Measurements from ENCODE around the gene LOC101059915.
"Not testable (repeated sequence)": the region's sequence is repeated elsewhere in the genome, so short reads cannot be mapped to it uniquely, and the experiment has no call there.

Gene LOC101059915

DNA sequence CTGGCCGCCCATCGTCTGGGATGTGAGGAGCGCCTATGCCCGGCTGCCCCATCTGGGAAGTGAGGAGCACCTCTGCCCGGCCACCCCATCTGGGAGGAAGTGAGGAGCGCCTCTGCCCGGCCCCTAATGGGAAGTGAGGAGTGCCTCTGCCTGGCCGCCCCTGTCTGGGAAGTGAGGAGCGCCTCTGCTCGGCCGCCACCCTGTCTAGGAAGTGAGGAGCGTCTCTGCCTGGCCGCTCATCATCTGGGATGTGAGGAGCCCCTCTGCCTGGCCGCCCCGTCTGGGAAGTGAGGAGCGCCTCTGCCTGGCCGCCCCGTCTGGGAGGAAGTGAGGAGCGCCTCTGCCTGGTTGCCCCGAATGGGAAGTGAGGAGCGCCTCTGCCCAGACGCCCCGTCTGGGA is 8.3 kb downstream of the LOC101059915 start:
- not testable (repeated sequence) for DNase-seq (ENCODE audit: low read depth in 2 of 2)

DNA sequence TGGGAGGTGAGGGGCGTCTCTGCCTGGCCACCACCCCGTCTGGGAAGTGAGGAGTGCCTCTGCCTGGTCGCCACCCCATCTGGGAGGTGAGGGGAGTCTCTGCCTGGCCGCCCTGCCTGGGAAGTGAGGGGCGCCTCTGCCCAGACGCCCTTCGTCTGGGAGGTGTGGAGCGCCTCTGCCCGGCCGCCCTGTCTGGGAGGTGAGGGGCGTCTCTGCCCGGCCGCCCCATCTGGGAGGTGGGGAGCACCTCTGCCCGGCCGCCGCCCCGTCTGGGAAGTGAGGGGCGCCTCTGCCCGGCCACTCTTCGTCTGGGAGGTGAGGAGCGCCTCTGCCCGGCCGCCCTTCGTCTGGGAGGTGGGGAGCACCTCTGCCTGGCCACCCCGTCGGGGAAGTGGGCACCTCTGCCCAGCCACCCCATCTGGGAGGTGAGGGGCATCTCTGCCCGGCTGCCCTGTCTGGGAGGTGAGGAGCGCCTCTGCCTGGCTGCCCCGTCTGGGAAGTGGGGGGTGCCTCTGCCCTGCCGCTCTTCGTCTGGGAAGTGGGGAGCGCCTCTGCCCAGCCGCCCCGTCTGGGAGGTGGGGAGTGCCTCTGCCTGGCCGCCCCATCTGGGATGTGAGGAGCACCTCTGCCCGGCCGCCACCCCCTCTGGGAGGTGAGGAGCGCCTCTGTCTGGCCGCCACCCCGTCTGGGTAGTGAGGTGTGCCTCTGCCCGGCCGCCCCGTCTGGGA is 8.9 kb downstream of the LOC101059915 start:
- not testable (repeated sequence) for DNase-seq (ENCODE audit: low read depth in 2 of 2)

DNA sequence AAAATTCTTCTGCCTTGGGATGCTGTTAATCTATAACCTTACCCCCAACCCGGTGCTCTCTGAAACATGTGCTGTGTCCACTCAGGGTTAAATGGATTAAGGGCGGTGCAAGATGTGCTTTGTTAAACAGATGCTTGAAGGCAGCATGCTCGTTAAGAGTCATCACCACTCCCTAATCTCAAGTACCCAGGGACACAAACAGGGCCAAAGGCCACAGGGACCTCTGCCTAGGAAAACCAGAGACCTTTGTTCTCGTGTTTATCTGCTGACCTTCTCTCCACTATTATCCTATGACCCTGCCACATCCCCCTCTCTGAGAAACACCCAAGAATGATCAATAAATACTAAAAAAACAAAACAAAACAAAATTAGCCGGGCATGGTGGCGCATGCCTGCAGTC is 9.8 kb downstream of the LOC101059915 start:
- DNase-seq (ENCODE audit: low read depth in 2 of 2), result not testable (repeated sequence)

DNA sequence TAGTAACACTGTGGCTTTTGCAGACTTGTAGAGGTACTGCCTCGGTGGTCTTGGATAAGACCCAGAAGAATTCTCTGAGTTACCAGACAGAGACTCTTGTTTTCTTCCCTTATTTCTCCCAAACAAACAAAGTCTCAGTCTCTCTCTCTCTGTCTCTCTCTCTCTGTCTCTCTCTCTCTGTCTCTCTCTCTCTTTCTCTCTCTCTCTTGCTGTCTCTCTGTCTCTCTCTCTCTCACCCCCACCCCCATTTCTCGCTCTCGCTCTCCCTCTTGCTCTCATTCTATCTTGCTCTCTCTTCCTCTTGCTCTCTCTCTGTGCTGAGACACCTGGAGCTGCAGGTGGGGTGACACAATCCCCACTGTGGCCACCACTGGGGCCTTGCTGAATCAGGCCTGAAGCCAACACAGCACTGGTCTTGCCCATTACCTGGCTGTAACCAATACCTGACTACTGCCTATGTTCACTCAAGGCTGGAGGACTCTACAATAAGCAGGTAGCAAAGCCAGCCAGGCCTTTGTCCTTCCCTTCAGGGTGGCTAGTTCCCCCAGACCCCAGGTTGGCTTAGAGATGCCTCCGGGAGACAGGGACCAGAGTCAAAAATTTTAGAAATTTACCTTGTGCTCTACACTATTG is 12.3 kb downstream of the LOC101059915 start:
- DNase-seq (ENCODE audit: low read depth in 2 of 2), result no peak

DNA sequence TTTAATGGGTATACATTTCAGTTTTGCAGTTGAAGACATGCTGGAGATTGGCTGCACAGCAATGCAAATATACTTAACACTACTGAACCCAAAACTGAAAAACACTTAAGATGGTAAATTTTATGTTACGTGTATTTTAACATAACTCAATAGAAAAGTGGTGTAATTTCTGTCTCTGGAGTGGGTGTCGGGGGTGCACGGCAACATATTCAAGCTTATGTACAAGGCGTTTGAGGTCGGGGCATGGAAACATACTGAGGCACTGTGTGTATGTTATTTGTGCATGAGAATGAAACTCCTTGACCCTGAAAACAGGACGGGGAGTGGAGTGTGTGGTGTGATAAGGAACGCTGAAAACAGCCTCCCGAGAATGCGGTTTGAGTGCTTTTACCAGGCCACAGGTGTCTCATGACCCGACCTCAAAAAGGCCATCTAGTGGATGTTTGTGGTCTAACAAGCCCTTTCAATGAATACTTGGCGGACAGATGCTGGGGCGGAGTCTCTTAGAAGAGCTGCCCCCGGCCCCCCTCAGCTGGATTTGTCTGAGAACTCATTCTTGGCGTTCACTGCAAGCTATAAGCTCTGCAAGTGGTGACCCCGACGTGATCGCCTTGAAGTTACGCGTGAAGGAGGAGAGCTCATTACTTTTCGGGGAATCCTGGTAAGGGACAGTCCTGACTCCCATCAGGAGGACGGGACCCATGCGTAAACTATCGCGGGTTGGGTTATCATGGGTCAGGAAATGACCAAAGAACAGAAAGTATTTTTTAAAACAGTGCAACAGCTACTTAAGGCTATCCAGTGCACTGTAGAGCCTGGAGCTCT is 29.5 kb downstream of the LOC101059915 start:
- DNase-seq (ENCODE audit: low read depth in 2 of 2), result not testable (repeated sequence)

DNA sequence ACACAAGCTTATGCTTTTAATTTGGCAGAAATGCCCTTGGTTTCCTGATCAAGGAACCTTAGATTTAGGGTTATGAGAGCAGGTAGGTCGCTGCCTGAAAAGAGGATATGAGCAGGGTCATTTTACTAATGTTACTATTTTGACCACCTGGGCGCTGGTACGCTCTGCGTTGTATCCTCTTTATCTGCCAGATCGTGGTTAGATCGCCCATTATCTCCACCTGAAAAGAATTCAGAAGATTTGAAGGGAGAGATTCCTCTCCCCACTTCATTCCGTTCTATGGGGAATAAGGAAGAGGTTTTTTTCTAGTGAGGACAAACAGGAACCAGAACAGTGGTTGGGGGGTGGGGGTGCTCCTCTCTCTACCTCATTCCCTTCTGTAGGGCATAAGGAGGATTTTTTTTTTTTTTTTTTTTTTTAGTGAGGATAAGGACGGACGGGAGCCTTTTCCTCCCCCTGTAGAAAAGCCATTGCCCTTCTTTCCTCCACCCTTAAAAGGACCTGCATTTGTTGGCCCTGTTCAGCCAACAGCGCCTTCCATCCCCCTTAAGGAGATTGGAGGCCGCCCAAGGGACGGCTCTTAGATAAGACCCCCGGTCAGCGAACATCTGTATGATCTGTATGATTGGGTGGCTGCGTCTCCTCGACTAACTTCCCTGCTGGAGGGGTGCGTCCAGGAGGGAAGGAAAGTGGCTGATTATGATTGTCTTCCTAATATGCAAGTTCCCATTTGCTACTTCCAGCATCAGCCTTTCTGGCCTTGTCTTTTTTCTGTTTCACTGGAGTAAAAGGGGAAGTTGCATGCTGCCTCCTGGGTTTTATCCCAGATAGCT is 30.3 kb downstream of the LOC101059915 start:
- not testable (repeated sequence) for DNase-seq (ENCODE audit: low read depth in 2 of 2)

DNA sequence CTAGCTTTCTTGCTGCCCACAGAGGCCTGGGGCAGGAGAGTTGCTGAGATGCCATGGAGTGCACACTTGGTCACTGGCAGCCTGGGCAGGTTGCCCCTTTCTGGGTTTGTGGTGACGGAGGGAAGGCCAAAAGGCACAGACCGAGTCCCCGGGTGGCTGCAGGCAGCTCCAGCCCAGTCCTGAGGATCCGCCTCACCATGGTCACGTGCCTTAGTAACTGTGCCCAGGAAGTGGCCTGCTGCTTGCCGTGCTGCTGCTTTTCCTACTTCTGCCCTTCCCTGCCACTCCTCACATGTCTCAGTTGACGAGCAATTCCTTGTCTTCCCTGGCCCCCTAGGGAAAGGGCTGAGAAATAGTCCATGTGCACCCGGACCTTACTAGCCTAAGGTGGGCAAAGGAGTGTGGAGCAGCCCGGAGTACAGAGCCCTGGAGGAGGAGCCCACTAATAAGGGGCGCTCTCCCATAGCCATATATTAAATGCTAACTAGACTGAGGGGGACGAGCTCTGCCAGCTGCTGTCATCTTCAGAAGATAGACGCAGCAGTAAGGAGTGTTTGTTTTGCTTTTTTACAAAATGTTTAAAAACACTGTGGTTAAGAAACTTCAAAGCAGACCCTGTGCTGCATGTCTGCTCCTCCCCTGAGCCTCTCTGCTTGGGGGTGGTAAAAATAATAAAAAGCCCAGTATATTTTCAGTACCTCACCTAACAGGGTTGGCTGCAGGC is 31.1 kb downstream of the LOC101059915 start:
- not testable (repeated sequence) for DNase-seq (ENCODE audit: low read depth in 2 of 2)

DNA sequence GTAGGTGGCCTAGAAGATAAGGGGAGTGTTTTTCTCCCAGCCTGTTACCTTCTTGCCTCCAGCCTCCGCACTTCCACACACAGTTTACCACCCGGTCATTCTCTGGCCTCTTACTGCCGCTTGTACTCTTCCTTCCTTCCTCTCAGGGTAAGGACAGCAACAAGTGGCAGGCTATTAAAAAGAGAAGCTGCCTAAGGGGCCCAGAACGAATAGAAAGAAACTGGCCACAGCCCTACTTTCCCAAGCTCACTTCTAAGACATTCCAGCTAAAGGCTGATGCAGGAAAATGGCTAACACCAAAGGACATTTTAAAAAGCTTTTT is 31.6 kb downstream of the LOC101059915 start:
- not testable (repeated sequence) for DNase-seq (ENCODE audit: low read depth in 2 of 2)

DNA sequence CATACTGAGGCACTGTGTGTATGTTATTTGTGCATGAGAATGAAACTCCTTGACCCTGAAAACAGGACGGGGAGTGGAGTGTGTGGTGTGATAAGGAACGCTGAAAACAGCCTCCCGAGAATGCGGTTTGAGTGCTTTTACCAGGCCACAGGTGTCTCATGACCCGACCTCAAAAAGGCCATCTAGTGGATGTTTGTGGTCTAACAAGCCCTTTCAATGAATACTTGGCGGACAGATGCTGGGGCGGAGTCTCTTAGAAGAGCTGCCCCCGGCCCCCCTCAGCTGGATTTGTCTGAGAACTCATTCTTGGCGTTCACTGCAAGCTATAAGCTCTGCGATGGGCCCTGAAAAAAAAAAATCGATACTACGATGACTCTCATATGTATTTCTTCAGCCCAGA is 35.5 kb downstream of the LOC101059915 start:
- not testable (repeated sequence) for DNase-seq (ENCODE audit: low read depth in 2 of 2)

DNA sequence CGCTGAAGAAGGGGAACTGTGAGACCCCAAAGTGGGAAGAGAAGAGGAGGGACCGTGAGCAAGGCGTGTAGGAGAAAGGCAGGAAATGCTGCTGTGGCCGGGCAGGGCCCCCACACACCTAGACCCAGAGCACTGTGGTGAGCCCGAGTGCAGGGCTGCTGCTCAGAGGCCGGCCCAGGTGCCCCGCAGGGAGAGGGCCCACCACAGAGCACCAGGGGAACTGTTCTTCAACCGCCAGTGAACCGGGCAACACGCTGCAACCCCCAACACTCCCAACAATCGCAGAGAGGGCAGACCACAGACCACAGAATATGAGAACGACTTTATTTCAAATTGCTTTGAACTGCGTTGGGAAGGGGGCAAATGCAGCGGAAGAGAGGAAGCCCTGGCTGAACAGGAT is 46.7 kb downstream of the LOC101059915 start:
- not testable (repeated sequence) for DNase-seq (ENCODE audit: low read depth in 2 of 2)

DNA sequence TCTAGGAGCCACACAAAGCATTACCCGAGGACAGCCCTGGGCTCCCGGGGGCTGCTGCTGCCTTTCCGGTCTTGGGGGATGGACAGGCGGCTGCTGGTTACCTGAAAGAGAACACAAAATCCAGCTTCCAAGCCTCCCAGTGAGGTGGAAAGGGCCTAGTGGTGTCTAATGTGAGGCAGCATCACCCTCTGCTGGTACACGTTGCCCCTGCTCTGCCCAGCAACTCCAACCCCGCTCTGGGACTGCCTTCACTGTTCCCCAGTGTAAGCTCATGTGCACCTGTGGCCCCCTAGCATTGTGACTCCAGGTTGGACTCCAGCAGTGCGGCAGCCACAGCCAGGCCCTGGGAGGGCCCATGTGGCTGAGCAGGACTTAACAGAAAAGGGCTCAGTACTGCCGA is 48.2 kb downstream of the LOC101059915 start:
- not testable (repeated sequence) for DNase-seq (ENCODE audit: low read depth in 2 of 2)

DNA sequence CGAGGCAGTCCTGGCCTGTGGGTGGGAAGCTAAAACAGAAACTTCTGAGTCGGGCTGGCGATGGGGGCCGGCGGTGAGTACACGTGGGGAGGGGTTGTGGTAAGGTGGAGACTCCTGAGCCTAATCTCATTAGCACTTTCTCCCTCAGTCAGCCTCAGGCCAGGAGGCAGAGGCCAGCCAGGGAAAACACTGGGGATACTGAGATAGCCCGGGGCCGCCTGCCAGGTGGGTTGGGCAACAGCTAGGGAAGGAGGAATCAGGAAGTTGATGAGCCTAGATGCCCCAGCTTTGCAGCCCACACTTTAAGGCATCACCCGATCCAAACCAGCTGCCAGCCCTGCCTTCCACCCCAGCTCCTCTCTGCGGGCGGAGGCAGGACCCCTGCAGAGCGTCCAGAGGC is 49.0 kb downstream of the LOC101059915 start:
- not testable (repeated sequence) for DNase-seq (ENCODE audit: low read depth in 2 of 2)

DNA sequence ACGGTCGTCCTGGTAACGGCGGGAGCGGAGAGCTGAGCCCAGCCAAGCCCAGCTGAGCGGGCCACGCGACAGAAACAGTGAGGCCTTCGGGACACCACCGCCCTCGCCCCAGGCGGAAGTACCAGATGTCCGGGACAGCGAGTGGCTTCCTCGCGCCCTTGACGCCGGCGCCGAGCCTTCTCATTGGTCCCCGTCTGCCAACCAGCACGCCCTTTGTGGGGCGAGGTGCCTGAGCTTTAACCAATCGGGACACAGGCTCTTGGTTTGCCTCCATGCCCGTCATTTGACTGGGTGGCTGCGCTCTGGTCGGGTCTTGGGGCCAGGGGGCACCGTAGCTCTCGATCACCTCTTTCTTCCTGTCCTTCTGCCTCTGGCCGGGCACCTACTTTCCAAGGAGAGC is 50.8 kb downstream of the LOC101059915 start, which contains the start of gene CXorf49:
CXorf49 (minus strand) TSS at position 101 of the 400 bp plus-strand sequence. CDS start 134 bp downstream, outside the sequence.
- not testable (repeated sequence) for DNase-seq (ENCODE audit: low read depth in 2 of 2)

DNA sequence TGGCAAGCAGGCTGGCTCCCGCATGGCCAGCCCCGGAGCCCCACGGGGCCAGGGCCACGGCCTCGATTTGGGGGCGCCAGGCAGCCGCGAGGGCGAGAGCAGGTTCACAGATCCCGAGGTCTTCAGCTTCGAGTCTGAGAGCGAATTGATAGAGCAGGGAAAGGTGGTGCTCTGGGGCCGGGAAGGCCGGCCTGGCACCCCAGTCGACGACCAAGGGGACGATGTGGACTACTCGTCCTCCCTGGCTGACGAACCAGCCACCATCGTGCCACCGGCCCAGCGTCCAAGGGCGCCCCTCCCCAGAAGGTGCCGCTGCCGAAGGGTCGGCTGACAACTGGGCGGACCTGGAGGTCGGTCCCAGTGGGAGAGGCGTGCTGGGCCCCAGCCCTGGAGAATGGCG is 51.8 kb downstream of the LOC101059915 start:
- not testable (repeated sequence) for DNase-seq (ENCODE audit: low read depth in 2 of 2)

DNA sequence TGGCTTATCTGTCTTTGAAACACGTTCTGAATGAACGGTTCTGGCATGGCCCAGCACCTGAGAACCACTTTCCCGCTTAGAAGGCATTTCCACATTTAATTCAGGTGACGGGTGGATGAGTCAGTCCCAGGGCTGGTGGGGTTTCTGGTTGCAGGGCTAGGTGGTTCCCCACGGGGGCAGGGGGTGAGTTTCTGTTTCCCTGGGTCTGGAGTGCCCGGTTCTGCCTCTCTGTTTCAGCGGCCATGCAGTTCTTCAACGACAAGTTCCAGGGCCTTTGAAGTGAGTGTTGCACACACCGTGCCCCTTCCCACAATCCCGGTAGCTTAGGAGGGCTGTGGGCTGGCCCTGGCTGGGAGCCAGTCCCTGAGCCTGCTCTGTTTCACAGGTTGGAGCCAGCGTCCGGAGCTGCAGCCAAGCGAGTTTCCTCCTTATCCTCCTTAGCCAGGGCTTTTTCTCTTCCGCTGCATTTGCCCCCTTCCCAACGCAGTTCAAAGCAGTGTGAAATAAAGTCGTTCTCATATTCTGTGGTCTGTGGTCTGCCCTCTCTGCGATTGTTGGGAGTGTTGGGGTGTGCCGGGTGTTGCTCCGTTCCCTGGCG is 53.0 kb downstream of the LOC101059915 start:
- not testable (repeated sequence) for DNase-seq (ENCODE audit: low read depth in 2 of 2)

All from stimulated activated CD8-positive, alpha-beta memory T cell treated with anti-CD3 and anti-CD28 coated beads, Interleukin-7, amount 100 ng/mL, for 4 hours (primary cell).